Prostate gland (tissue), 2 donors: ENCODE measurements around the gene FKBP5.

ENCODE experiments used
- CTCF ChIP-seq, 4 experiments: fragments of 200-600 bp in 2 of 4; fragments of 450-650 bp in 2 of 4; sonication (generic) in 2 of 4; IDR thresholded peaks; 1 replicate in 3 of 4; 2 replicates in 1 of 4; pipeline ENCODE4 v1.5.1; 2016 to 2019; ENCODE audit warnings: antibody characterized with exemption in 4 of 4, mild to moderate bottlenecking in 2 of 4, moderate library complexity in 2 of 4
- POLR2AphosphoS5 ChIP-seq: sonication (generic); formaldehyde crosslinking; IDR thresholded peaks from one replicate; pipeline ENCODE4 v1.6.1; 2017; ENCODE audit warnings: antibody characterized with exemption

DNA sequence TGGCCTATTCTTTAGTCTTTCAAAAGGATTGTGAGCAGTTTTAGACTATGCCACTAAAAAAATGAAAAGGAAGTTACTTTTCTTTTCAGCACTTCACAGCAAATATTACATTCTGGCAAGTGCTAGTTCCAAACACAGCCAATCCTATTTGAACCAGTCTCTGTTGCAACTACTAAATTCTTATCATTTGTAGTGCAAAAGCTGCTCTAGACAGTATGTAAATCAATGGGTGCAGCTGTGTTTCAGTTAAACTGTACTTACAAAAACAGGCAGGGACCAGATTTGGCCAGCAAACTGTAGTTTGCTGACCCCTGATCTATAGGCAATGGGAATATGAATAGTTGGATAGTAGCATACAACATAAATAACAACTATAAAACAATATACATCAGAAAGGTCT is 107.9 kb downstream of the FKBP5 start:
- TF ChIP-seq CTCF (IDR thresholded peaks at IDR 0.05) = no peak
- no peak for TF ChIP-seq POLR2AphosphoS5
